Measurements from ENCODE around the gene OTULINL. TPM values are rescaled to one million over a fixed set of nuclear protein-coding genes. Genes with fewer than 3 reads are reported as not detected.
A peak's percentile ranks its signal among the peaks of the same experiment; 100 is the strongest.

OTULINL gene
- total RNA-seq, 6 experiments from 2014 or later = 0.66 to 1.7 (median 1.2) TPM

- DNase-seq (peak in 1 of 3 donors; percentile 34), ATAC-seq (peak; percentile 28 to 58 (median 46))
- 49% methylated on average over 5 of the region's 6 CpGs for WGBS (ENCODE audit: insufficient coverage, low coverage, low lambda C conversion rate, missing lambda C conversion rate)
- Histone ChIP-seq H3K27me3 (no peaks in the 10 kb centered on the region), H3K9me3 (no peaks in the 10 kb centered on the region), H3K4me1 (peaks cover 0 to 5% (median 0%) of the 10 kb centered on the region in 4 donors), H3K27ac (no peak overlapping the region), H3K4me3 (no peak overlapping the region), H3K36me3 (no peaks in the 10 kb centered on the region)
- TF ChIP-seq POLR2A (IDR thresholded peaks at IDR 0.05) (no peak), CTCF (IDR thresholded peaks at IDR 0.05) (no peak)
- intact Hi-C loops (cut with DNase I) = no loop called here
Observed at GRCh38 chr5:14587150-14587549, 5.6 kb downstream of the OTULINL start.

GRCh38 chr5:14588145-14588544, 6.6 kb downstream of the OTULINL start:
- H3K36me3 ChIP-seq = no peaks in the 10 kb centered on the region
- no peak for TF ChIP-seq POLR2A (IDR thresholded peaks at IDR 0.05)
- TF ChIP-seq CTCF (IDR thresholded peaks at IDR 0.05) = no peak
- H3K27ac ChIP-seq = no peak overlapping the region
- DNase-seq (no peak), ATAC-seq (peak; percentile 36 to 60 (median 48))
- no peak overlapping the region for H3K4me3 ChIP-seq
- H3K9me3 ChIP-seq = no peaks in the 10 kb centered on the region
- intact Hi-C loops (cut with DNase I) = no loop called here
- 72% methylated on average over 2 of the region's 2 CpGs for WGBS (ENCODE audit: insufficient coverage, low coverage, low lambda C conversion rate, missing lambda C conversion rate)
- H3K27me3 ChIP-seq = no peaks in the 10 kb centered on the region
- no peaks in the 10 kb centered on the region for H3K4me1 ChIP-seq

DNA sequence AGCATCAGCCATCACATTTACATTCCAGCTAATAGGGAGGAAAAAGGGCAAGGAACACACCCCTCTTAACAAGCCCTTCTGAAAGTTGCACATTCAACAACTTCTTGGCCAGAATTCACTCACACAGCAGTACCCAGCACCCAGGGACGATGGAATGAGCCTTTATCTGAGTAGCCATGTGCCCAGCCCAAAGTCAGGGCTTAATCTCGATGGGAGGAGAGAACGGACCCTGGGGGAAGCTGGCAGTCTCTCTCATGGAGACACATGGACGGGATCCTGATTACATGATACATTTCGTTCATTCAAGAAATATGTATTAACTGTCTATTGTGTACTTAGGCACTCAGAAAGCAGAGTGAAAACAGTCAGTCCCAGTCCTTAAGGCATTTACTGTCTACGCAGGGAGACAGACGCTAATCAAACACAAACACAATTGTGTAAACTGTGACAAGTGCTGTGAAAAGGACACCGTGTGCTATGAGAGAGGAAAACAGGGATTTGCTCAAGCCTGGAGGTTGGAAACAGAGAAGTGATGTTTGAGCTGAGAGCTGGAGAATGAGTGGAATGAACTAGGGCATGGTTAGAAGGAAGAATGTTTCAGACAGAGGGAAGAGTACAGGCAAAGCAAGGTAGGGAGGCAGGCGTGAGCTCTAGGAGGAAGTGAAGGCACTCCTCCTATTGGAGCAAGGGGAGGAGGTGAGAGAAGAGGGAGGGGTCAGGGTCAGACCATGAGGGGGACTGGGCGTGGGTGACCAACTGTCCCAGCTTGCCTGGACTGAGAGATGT, 7.4 kb downstream of the OTULINL start:
- no peaks in the 10 kb centered on the region for H3K27me3 ChIP-seq
- H3K9me3 ChIP-seq = no peaks in the 10 kb centered on the region
- WGBS (ENCODE audit: insufficient coverage, low coverage, low lambda C conversion rate, missing lambda C conversion rate) = 35% methylated on average over 9 of the region's 10 CpGs
- H3K36me3 ChIP-seq = no peaks in the 10 kb centered on the region
- no peak overlapping the region for H3K27ac ChIP-seq
- TF ChIP-seq CTCF (IDR thresholded peaks at IDR 0.05) (no peak), POLR2A (IDR thresholded peaks at IDR 0.05) (no peak)
- intact Hi-C loops (cut with DNase I) = no loop called here
- no peaks in the 10 kb centered on the region for H3K4me1 ChIP-seq
- ATAC-seq (peak in 1 of 4 donors; percentile 11), DNase-seq (no peak)
- H3K4me3 ChIP-seq = no peak overlapping the region

DNA sequence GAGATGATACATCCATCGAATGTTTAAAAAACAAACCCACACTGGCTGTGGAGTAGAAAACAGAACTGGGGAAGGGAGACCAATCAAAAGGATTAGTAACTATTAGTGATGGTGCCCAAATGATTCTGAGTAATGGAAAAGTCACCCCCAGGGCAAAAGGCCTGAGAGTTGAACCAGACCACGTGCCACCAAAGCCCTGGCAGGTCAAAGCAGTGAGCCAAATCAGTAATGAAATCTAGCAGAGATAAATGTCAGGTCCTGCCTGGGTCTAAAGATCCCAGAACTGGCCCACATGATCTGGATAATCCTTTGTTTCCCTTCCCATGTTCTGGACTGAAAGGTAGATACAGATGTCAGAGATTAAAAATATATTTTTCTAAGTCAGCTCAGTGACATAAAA, 9.4 kb downstream of the OTULINL start:
- Histone ChIP-seq H3K36me3 (no peaks in the 10 kb centered on the region), H3K4me3 (no peak overlapping the region), H3K27ac (no peak overlapping the region), H3K27me3 (no peaks in the 10 kb centered on the region), H3K4me1 (no peaks in the 10 kb centered on the region), H3K9me3 (no peaks in the 10 kb centered on the region)
- ATAC-seq = no peak
- no peak for DNase-seq
- intact Hi-C loops (cut with DNase I) = no loop called here
- 75% methylated on average over 2 of the region's 2 CpGs for WGBS (ENCODE audit: insufficient coverage, low coverage, low lambda C conversion rate, missing lambda C conversion rate)
- TF ChIP-seq POLR2A (IDR thresholded peaks at IDR 0.05) (no peak), CTCF (IDR thresholded peaks at IDR 0.05) (no peak)

Measured in right lobe of liver (tissue), 6 donors.